HEK293 (cell line): ENCODE data around the gene PRX.
"Not testable (repeated sequence)": the region's sequence is repeated elsewhere in the genome, so short reads cannot be mapped to it uniquely, and the experiment has no call there.

ENCODE experiments used
- CTCF ChIP-seq: fragments of 450-650 bp; formaldehyde crosslinking; IDR thresholded peaks from 2 replicates; pipeline ENCODE4 v1.5.1; 2016; ENCODE audit warnings: missing biosample characterization, missing genetic modification characterization
- KLF10 ChIP-seq: fragments of 450-650 bp; IDR thresholded peaks from 2 replicates; pipeline ENCODE4 v1.5.1; 2018; ENCODE audit warnings: missing biosample characterization, mild to moderate bottlenecking, missing genetic modification characterization
- SETDB1 ChIP-seq: IDR thresholded peaks from one replicate; pipeline ENCODE4 v1.6.1; 2017; ENCODE audit warnings: mild to moderate bottlenecking, low read length, moderate library complexity, mixed read lengths; ENCODE audit not compliant: insufficient read length
- TRIM28 ChIP-seq: IDR thresholded peaks from 2 replicates; pipeline ENCODE4 v1.6.1; 2011; ENCODE audit warnings: low read length, control low read depth, borderline replicate concordance
- ZNF175 ChIP-seq: fragments of 450-650 bp; formaldehyde crosslinking; IDR thresholded peaks from 2 replicates; pipeline ENCODE4 v1.5.1; 2016; ENCODE audit warnings: missing biosample characterization, missing genetic modification characterization
- ZNF223 ChIP-seq: fragments of 450-650 bp; formaldehyde crosslinking; IDR thresholded peaks from 2 replicates; pipeline ENCODE4 v1.5.1; 2016; ENCODE audit warnings: missing biosample characterization, missing genetic modification characterization
- ZNF488 ChIP-seq: fragments of 450-650 bp; formaldehyde crosslinking; IDR thresholded peaks from 2 replicates; pipeline ENCODE4 v1.5.1; 2016; ENCODE audit warnings: missing biosample characterization, missing genetic modification characterization
- ZNF623 ChIP-seq: fragments of 450-650 bp; formaldehyde crosslinking; IDR thresholded peaks from 2 replicates; pipeline ENCODE4 v1.5.1; 2016; ENCODE audit warnings: missing biosample characterization, missing genetic modification characterization
- TF ChIP-seq, protein P1 (sequence below): fragments of 450-650 bp; formaldehyde crosslinking; IDR thresholded peaks from 2 replicates; pipeline ENCODE4 v1.5.1; 2016; ENCODE audit warnings: missing biosample characterization, missing genetic modification characterization, low read depth

DNA sequence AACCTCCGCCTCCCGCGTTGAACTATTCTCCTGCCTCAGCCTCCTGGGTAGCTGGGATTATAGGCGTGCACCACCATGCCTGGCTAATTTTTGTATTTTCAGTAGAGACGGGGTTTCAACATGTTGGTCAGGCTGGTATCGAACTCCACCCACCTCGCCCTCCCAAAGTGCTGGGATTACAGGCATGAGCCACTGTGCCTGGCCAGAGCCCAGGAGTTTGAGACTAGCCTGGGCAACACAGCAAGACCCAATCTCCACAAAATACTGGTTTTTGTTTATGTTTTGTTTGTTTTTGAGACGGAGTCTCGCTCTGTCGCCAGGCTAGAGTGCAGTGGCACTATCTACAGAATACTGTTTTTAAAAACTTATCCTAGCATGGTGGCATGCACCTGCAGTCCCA is 17.1 kb upstream of the PRX start:
- TF ChIP-seq ZNF175; CTCF; TRIM28; ZNF488 (tag by site-specific recombination); ZNF223 (tag by site-specific recombination); ZNF623 (tag by site-specific recombination); SETDB1; KLF10 (tag by site-specific recombination): not testable (repeated sequence)
- TF ChIP-seq, protein P1, sequence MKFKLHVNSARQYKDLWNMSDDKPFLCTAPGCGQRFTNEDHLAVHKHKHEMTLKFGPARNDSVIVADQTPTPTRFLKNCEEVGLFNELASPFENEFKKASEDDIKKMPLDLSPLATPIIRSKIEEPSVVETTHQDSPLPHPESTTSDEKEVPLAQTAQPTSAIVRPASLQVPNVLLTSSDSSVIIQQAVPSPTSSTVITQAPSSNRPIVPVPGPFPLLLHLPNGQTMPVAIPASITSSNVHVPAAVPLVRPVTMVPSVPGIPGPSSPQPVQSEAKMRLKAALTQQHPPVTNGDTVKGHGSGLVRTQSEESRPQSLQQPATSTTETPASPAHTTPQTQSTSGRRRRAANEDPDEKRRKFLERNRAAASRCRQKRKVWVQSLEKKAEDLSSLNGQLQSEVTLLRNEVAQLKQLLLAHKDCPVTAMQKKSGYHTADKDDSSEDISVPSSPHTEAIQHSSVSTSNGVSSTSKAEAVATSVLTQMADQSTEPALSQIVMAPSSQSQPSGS (tag by site-specific recombination), result not testable (repeated sequence)
